ENCODE results near the gene PTPRH. TPM values are rescaled to one million over a fixed set of nuclear protein-coding genes. Genes with fewer than 3 reads are reported as not detected.

The PTPRH gene
- total RNA-seq, 1 donor from 2014 or later = 1.0 TPM

DNA sequence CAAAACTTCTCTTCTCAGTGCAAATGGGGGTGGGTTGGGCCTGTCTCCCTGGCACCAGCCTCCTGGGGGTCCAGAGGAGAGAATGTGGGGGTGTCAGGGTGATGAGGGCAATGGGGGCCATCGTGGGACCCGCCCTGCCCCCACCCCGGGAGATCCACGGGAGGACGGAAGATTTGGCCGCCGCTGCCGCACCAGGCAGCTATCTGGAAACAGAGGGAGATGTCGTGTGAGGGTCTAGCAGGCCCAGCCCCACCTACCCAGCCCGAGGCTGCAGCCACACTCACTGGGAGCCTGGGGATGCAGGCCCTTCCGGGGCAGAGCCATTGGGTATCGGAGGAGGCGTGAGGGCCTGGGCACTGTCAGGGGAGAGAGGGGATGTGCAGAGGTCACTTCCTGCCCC lies 21.0 kb upstream of the PTPRH start:
- no peak for FAIRE-seq
- no peak overlapping the region for H3K4me3 ChIP-seq (ENCODE audit: insufficient read depth, low read depth, low read length)
- Mint-ChIP-seq H3K4me1 (ENCODE audit: low read depth, unreplicated experiment) (no peaks in the 10 kb centered on the region), H3K4me3 (ENCODE audit: unreplicated experiment) (no peak overlapping the region), H3K9me3 (ENCODE audit: unreplicated experiment) (no peaks in the 10 kb centered on the region), H3K27me3 (ENCODE audit: low read depth, unreplicated experiment) (no peaks in the 10 kb centered on the region), H3K27ac (ENCODE audit: unreplicated experiment) (no peak overlapping the region), H3K36me3 (ENCODE audit: low read depth, unreplicated experiment) (peaks cover 28% of the 10 kb centered on the region)
- H3K36me3 ChIP-seq (ENCODE audit: insufficient read depth, low read length) = peaks cover 11% of the 10 kb centered on the region
- no peaks in the 10 kb centered on the region for H3K27me3 ChIP-seq (ENCODE audit: insufficient read depth, low read length)
- no peak overlapping the region for H3K4me2 ChIP-seq (ENCODE audit: low read length)
- H3K4me1 ChIP-seq (ENCODE audit: insufficient read depth, low read length) = no peaks in the 10 kb centered on the region
- DNase-seq (ENCODE audit: low read depth) = no peak
- H4K20me1 ChIP-seq (ENCODE audit: insufficient read depth, low read length) = peaks cover 49% of the 10 kb centered on the region
- H3K9me3 ChIP-seq (ENCODE audit: insufficient read depth, low read depth, low read length) = no peaks in the 10 kb centered on the region
- H2AFZ ChIP-seq (ENCODE audit: low read depth, low read length) = no peak overlapping the region
- no peaks in the 10 kb centered on the region for H3K79me2 ChIP-seq (ENCODE audit: insufficient read depth, low read length)
- TF ChIP-seq, protein P1, sequence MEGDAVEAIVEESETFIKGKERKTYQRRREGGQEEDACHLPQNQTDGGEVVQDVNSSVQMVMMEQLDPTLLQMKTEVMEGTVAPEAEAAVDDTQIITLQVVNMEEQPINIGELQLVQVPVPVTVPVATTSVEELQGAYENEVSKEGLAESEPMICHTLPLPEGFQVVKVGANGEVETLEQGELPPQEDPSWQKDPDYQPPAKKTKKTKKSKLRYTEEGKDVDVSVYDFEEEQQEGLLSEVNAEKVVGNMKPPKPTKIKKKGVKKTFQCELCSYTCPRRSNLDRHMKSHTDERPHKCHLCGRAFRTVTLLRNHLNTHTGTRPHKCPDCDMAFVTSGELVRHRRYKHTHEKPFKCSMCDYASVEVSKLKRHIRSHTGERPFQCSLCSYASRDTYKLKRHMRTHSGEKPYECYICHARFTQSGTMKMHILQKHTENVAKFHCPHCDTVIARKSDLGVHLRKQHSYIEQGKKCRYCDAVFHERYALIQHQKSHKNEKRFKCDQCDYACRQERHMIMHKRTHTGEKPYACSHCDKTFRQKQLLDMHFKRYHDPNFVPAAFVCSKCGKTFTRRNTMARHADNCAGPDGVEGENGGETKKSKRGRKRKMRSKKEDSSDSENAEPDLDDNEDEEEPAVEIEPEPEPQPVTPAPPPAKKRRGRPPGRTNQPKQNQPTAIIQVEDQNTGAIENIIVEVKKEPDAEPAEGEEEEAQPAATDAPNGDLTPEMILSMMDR (IDR thresholded peaks at IDR 0.05; ENCODE audit: insufficient read depth, low read depth, low read length) = no peak
- TF ChIP-seq EZH2 (IDR thresholded peaks at IDR 0.05; ENCODE audit: insufficient read depth, low read length) = no peak
- no peak overlapping the region for H3K27ac ChIP-seq (ENCODE audit: low read depth, low read length)
- no peak overlapping the region for H3K9ac ChIP-seq (ENCODE audit: low read length)

DNA sequence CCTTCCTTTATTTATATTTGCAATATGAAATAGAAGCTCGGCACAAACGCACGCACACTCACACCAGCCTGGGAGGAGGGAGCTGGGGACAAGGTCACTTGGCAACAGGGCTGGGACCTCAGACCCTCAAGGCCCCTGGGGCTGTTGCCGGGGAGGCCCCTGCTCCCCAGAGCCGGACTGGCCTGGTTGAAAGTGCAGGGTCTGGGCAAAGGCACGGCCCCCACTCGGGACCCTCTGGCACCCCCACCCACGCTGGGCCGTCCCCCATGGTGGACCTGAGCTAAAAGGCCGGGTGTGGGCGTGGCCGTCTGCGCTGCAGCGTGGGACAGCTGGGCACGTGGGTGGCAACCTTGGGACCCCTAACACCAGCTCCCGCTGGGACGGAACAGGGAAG lies 20.5 kb upstream of the PTPRH start:
- no peaks in the 10 kb centered on the region for H3K9me3 Mint-ChIP-seq (ENCODE audit: unreplicated experiment)
- no peak overlapping the region for H3K4me3 Mint-ChIP-seq (ENCODE audit: unreplicated experiment)
- Histone ChIP-seq H3K9ac (ENCODE audit: low read length) (no peak overlapping the region), H3K27ac (ENCODE audit: low read depth, low read length) (no peak overlapping the region), H3K36me3 (ENCODE audit: insufficient read depth, low read length) (peaks cover 11% of the 10 kb centered on the region), H2AFZ (ENCODE audit: low read depth, low read length) (no peak overlapping the region), H3K4me2 (ENCODE audit: low read length) (no peak overlapping the region), H3K27me3 (ENCODE audit: insufficient read depth, low read length) (no peaks in the 10 kb centered on the region), H4K20me1 (ENCODE audit: insufficient read depth, low read length) (peaks cover 48% of the 10 kb centered on the region), H3K79me2 (ENCODE audit: insufficient read depth, low read length) (no peaks in the 10 kb centered on the region), H3K4me1 (ENCODE audit: insufficient read depth, low read length) (no peaks in the 10 kb centered on the region), H3K9me3 (ENCODE audit: insufficient read depth, low read depth, low read length) (no peaks in the 10 kb centered on the region), H3K4me3 (ENCODE audit: insufficient read depth, low read depth, low read length) (no peak overlapping the region)
- H3K36me3 Mint-ChIP-seq (ENCODE audit: low read depth, unreplicated experiment) = peaks cover 24% of the 10 kb centered on the region
- no peak overlapping the region for H3K27ac Mint-ChIP-seq (ENCODE audit: unreplicated experiment)
- no peak for TF ChIP-seq EZH2 (IDR thresholded peaks at IDR 0.05; ENCODE audit: insufficient read depth, low read length)
- TF ChIP-seq, protein P1 (IDR thresholded peaks at IDR 0.05; ENCODE audit: insufficient read depth, low read depth, low read length) = no peak
- no peaks in the 10 kb centered on the region for H3K4me1 Mint-ChIP-seq (ENCODE audit: low read depth, unreplicated experiment)
- no peaks in the 10 kb centered on the region for H3K27me3 Mint-ChIP-seq (ENCODE audit: low read depth, unreplicated experiment)
- FAIRE-seq (no peak), DNase-seq (ENCODE audit: low read depth) (no peak)

- Histone ChIP-seq H3K79me2 (ENCODE audit: insufficient read depth, low read length) (no peaks in the 10 kb centered on the region), H3K4me2 (ENCODE audit: low read length) (no peak overlapping the region), H3K27me3 (ENCODE audit: insufficient read depth, low read length) (no peaks in the 10 kb centered on the region), H3K9me3 (ENCODE audit: insufficient read depth, low read depth, low read length) (no peaks in the 10 kb centered on the region), H3K4me1 (ENCODE audit: insufficient read depth, low read length) (no peaks in the 10 kb centered on the region), H3K27ac (ENCODE audit: low read depth, low read length) (no peak overlapping the region), H3K36me3 (ENCODE audit: insufficient read depth, low read length) (peaks cover 6% of the 10 kb centered on the region), H4K20me1 (ENCODE audit: insufficient read depth, low read length) (peaks cover 44% of the 10 kb centered on the region), H3K9ac (ENCODE audit: low read length) (no peak overlapping the region), H3K4me3 (ENCODE audit: insufficient read depth, low read depth, low read length) (no peak overlapping the region), H2AFZ (ENCODE audit: low read depth, low read length) (no peak overlapping the region)
- FAIRE-seq (no peak), DNase-seq (ENCODE audit: low read depth) (no peak)
- Mint-ChIP-seq H3K9me3 (ENCODE audit: unreplicated experiment) (no peaks in the 10 kb centered on the region), H3K27ac (ENCODE audit: unreplicated experiment) (no peak overlapping the region), H3K4me3 (ENCODE audit: unreplicated experiment) (no peak overlapping the region), H3K4me1 (ENCODE audit: low read depth, unreplicated experiment) (no peaks in the 10 kb centered on the region), H3K27me3 (ENCODE audit: low read depth, unreplicated experiment) (no peaks in the 10 kb centered on the region), H3K36me3 (ENCODE audit: low read depth, unreplicated experiment) (peaks cover 20% of the 10 kb centered on the region)
- no peak for TF ChIP-seq EZH2 (IDR thresholded peaks at IDR 0.05; ENCODE audit: insufficient read depth, low read length)
- TF ChIP-seq, protein P1 (IDR thresholded peaks at IDR 0.05; ENCODE audit: insufficient read depth, low read depth, low read length) = no peak
These were observed 20.0 kb upstream of the PTPRH start for GRCh38 chr19:55229145-55229788.

Measured in astrocyte (in vitro differentiated cells and primary cell).